Lower lobe of right lung (tissue), 2 donors: ENCODE data around the gene BMI1. TPM values are rescaled to one million over a fixed set of nuclear protein-coding genes. Genes with fewer than 3 reads are reported as not detected.
"Not testable (repeated sequence)": the region's sequence is repeated elsewhere in the genome, so short reads cannot be mapped to it uniquely, and the experiment has no call there.

ENCODE experiments used
- ATAC-seq, 2 donors: fragments of 200-7000 bp; cut with Tn5 transposase; one replicate each; pipeline ENCODE4 v1.9.1; 2020 to 2022; ENCODE audit warnings: mild to moderate bottlenecking in 2 of 2, moderate library complexity in 2 of 2
- DNase-seq: peaks from one replicate; pipeline ENCODE4 v3.0.0-alpha.2; 2020
- H3K27ac ChIP-seq: fragments of 200-600 bp; one replicate; pipeline ENCODE4 v1.8.0; 2022
- H3K27me3 ChIP-seq: fragments of 200-600 bp; one replicate; pipeline ENCODE4 v1.8.0; 2022; ENCODE audit warnings: low read depth
- H3K36me3 ChIP-seq: fragments of 200-600 bp; one replicate; pipeline ENCODE4 v1.8.0; 2022; ENCODE audit warnings: mild to moderate bottlenecking
- H3K4me1 ChIP-seq: fragments of 200-600 bp; one replicate; pipeline ENCODE4 v1.8.0; 2022
- H3K4me3 ChIP-seq: fragments of 200-600 bp; one replicate; pipeline ENCODE4 v1.8.0; 2022; ENCODE audit warnings: mild to moderate bottlenecking
- H3K9me3 ChIP-seq: fragments of 200-600 bp; one replicate; pipeline ENCODE4 v1.8.0; 2022
- CTCF ChIP-seq: fragments of 200-600 bp; IDR thresholded peaks from one replicate; pipeline ENCODE4 v1.8.0; 2022; ENCODE audit warnings: antibody characterized with exemption, mild to moderate bottlenecking
- intact Hi-C: fragments of 100-400 bp; cut with DNase I; formaldehyde crosslinking; loops from one replicate; pipeline ENCODE4 v1.11.0; 2022
- total RNA-seq: library from RNA; stranded (reverse); fragmentation: NEBNext Ultra II Directional; extraction: Animal tissue kit (Norgen Biotek cat#: 25700); gene quantifications from one replicate; pipeline ENCODE4 v1.2.1, GENCODE V29; 2021
- donor health status: DM: no; HTN: yes; CAD: no; lungs with severe emphysema.

Gene BMI1
- total RNA-seq, 1 donor from 2014 or later: 48.4 TPM

- H3K36me3 ChIP-seq: no peaks in the 10 kb centered on the region
- no peak for TF ChIP-seq CTCF
- DNase-seq (no peak), ATAC-seq (no peak)
- H3K9me3 ChIP-seq: no peaks in the 10 kb centered on the region
- H3K4me3 ChIP-seq: no peak overlapping the region
- no peak overlapping the region for H3K27ac ChIP-seq
- H3K27me3 ChIP-seq: peaks cover 5% of the 10 kb centered on the region
- intact Hi-C loops: loop anchor here (10.0 kb wide), 1 partner anchor 314 kb away; no protein-coding TSS in a partner anchor
- H3K4me1 ChIP-seq: no peaks in the 10 kb centered on the region
These were observed 12.5 kb upstream of the BMI1 start for GRCh38 chr10:22308390-22308789.

GRCh38 chr10:22309180-22310000 lies 11.5 kb upstream of the BMI1 start:
- ATAC-seq: no peak

DNA sequence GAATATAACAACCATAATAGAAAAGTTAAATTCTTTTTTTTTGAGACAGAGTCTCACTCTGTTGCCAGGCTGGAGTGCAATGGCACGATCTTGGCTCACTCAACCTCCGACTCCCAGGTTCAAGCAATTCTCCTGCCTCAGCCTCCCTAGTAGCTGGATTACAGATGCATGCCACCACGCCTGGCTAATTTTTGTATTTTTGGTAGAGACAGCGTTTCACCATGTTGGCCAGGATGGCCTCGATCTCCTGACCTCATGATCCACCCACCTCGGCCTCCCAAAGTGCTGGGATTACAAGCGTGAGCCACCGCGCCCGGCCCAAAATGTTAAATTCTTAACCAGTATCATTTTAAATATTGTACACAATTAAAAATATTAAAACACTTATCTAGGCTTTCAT lies 10.9 kb upstream of the BMI1 start:
- H3K4me1 ChIP-seq, H3K4me3 ChIP-seq, intact Hi-C loops, H3K27me3 ChIP-seq, H3K27ac ChIP-seq, ATAC-seq, H3K36me3 ChIP-seq, H3K9me3 ChIP-seq, DNase-seq: not testable (repeated sequence)

More at GRCh38 chr10:22309180-22310000, 11.5 kb upstream of the BMI1 start:
- H3K9me3 ChIP-seq: no peaks in the 10 kb centered on the region
- no peak for TF ChIP-seq CTCF
- peaks cover 5% of the 10 kb centered on the region for H3K27me3 ChIP-seq
- H3K4me3 ChIP-seq: no peak overlapping the region
- DNase-seq: no peak
- no peaks in the 10 kb centered on the region for H3K36me3 ChIP-seq
- intact Hi-C loops: loop anchor here (10.0 kb wide), 1 partner anchor 315 kb away; no protein-coding TSS in a partner anchor
- no peak overlapping the region for H3K27ac ChIP-seq
- no peaks in the 10 kb centered on the region for H3K4me1 ChIP-seq

- TF ChIP-seq CTCF: no peak
These were observed 10.0 kb upstream of the BMI1 start for GRCh38 chr10:22310928-22311327.

GRCh38 chr10:22314852-22315251 lies 6.0 kb upstream of the BMI1 start:
- no peak for DNase-seq
- H3K9me3 ChIP-seq: no peaks in the 10 kb centered on the region
- H3K36me3 ChIP-seq: no peaks in the 10 kb centered on the region
- no peak for ATAC-seq
- no peak overlapping the region for H3K27ac ChIP-seq
- H3K27me3 ChIP-seq: no peaks in the 10 kb centered on the region
- H3K4me3 ChIP-seq: peak overlapping the region; percentile 86
- no peak for TF ChIP-seq CTCF
- intact Hi-C loops: no loop called here
- peaks cover 22% of the 10 kb centered on the region for H3K4me1 ChIP-seq

More at GRCh38 chr10:22310928-22311327, 10.0 kb upstream of the BMI1 start:
- ATAC-seq (no peak), DNase-seq (no peak)
- peaks cover 5% of the 10 kb centered on the region for H3K27me3 ChIP-seq
- H3K9me3 ChIP-seq: no peaks in the 10 kb centered on the region
- peaks cover 5% of the 10 kb centered on the region for H3K4me1 ChIP-seq
- H3K36me3 ChIP-seq: no peaks in the 10 kb centered on the region
- H3K27ac ChIP-seq: no peak overlapping the region
- intact Hi-C loops: no loop called here
- no peak overlapping the region for H3K4me3 ChIP-seq
